Right lobe of liver (tissue), 6 donors: Measurements from ENCODE around the gene GLIS2. TPM values are rescaled to one million over a fixed set of nuclear protein-coding genes. Genes with fewer than 3 reads are reported as not detected.

ENCODE experiments used
- ATAC-seq, 4 donors: fragments of 200-7000 bp; cut with Tn5 transposase; one replicate each; pipeline ENCODE4 v1.9.1; 2020; ENCODE audit warnings: mild to moderate bottlenecking in 4 of 4, moderate library complexity in 4 of 4
- DNase-seq, 3 donors: peaks; one replicate each; pipeline ENCODE4 v3.0.0-alpha.2; 2020
- H3K27ac ChIP-seq, 3 donors: fragments of 200-600 bp; one replicate each; pipeline ENCODE4 v1.8.0; 2022
- H3K27me3 ChIP-seq, 2 donors: fragments of 200-600 bp; one replicate each; pipeline ENCODE4 v1.8.0; 2022
- H3K36me3 ChIP-seq, 4 donors: fragments of 200-600 bp; sonication (generic) in 1 of 4; one replicate each; pipeline versions ENCODE4 v1.5.1 to v1.8.0; 2017 to 2022; ENCODE audit warnings: control low read depth in 1 of 4
- H3K4me1 ChIP-seq, 4 donors: fragments of 200-600 bp; sonication (generic) in 1 of 4; one replicate each; pipeline versions ENCODE4 v1.5.1 to v1.8.0; 2017 to 2022; ENCODE audit warnings: control low read depth in 1 of 4
- H3K4me3 ChIP-seq, 3 donors: fragments of 200-600 bp; one replicate each; pipeline ENCODE4 v1.8.0; 2022
- H3K9me3 ChIP-seq, 4 donors: fragments of 200-600 bp; sonication (generic) in 1 of 4; one replicate each; pipeline versions ENCODE4 v1.5.1 to v1.8.0; 2017 to 2022; ENCODE audit warnings: control low read depth in 1 of 4
- POLR2A ChIP-seq: fragments of 450-650 bp; IDR thresholded peaks from one replicate; pipeline ENCODE4 v1.6.1; 2017; ENCODE audit warnings: antibody characterized with exemption, mild to moderate bottlenecking
- WGBS: methylation state at CpG from one replicate; pipeline ENCODE4 v1.1.6; 2018; ENCODE audit warnings: low coverage, low lambda C conversion rate; ENCODE audit not compliant: insufficient coverage; ENCODE audit errors: missing lambda C conversion rate; 5-methylcytosine and 5-hydroxymethylcytosine counted together
- intact Hi-C, 2 donors: fragments of 100-400 bp; cut with DNase I; formaldehyde crosslinking; loops; one replicate each; pipeline versions ENCODE4 v1.11.2 to v1.14.1; 2022
- total RNA-seq, 6 experiments: library from RNA; depleted of rRNA in 2 of 6; stranded (reverse); fragments of >200 nt in 2 of 6; fragmentation: NEBNext Ultra II Directional in 3 of 6; extraction: Animal tissue kit (Norgen Biotek cat#: 25700) in 3 of 6; gene quantifications; one replicate each; pipeline versions ENCODE4 v1.1.0 to v1.2.4, GENCODE V29; 2016 to 2023
- TF ChIP-seq, protein P1 (sequence below), 4 donors: fragments of 200-600 bp in 3 of 4; fragments of 450-650 bp in 1 of 4; IDR thresholded peaks; one replicate each; pipeline versions ENCODE4 v1.5.1 to v1.8.0; 2016 to 2022; ENCODE audit warnings: antibody characterized with exemption in 4 of 4, mild to moderate bottlenecking in 2 of 4
- donor health status: DM: no; HTN: yes; CAD: no.
- donor health status: DM: no; HTN: no; CAD: no.
- donor health status: DM: no; HTN: no; CAD: no.
- donor health status: DM: no; HTN: yes; CAD: no.
- donor health status: DM: no; HTN: yes; CAD: no.

The GLIS2 gene
- total RNA-seq, 6 experiments from 2014 or later: 0.79 to 2.6 (median 1.4) TPM

DNA sequence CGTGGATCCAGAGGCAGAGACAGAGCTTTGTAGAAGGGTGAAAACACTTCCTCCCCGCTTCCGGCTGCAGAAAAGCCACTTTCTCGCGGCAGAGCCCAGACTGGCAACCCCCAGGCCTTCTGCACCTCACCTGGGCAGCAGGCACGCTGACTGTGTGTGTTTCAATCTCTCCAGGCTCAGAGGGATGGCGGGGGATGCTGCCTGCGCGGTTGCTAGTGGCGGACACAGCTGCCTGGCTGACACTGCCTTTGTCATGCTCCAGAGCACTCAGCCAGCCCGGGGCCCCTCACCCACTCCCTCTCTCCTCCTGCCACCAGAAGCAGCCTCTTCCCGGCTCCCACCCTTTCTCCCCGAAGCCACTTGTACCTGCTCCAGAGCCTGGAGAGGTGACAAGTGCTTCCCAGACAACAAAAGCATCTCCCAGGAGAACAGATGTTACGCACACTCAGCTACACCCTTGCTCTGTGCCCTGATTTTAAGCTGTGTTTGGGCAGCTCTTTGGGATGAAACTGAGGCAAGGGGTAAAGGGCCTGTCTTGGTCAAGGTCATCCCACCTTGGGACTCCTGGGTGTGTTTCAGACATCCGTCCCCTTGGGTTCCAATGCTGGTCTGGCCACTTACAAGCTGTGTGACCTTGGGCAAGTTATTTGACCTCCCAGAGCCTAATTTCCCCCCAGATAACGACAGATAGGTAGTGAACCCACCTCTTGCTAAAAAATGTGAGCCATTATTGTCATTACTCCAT is 9.2 kb upstream of the GLIS2 start:
- DNase-seq: no peak
- 70% methylated on average over 5 of the region's 16 CpGs for WGBS
- ATAC-seq: no peak

GRCh38 chr16:4307215-4308037 is 8.4 kb upstream of the GLIS2 start:
- intact Hi-C loops: no loop called here

More for the DNA sequence above, 9.2 kb upstream of the GLIS2 start:
- H3K36me3 ChIP-seq: no peaks in the 10 kb centered on the region
- peaks cover 0 to 7% (median 0%) of the 10 kb centered on the region in 4 donors for H3K4me1 ChIP-seq
- peak overlapping the region; percentile 48 to 66 (median 55) for H3K4me3 ChIP-seq
- peak overlapping the region in 1 of 3 donors; percentile 17 for H3K27ac ChIP-seq
- no peaks in the 10 kb centered on the region for H3K27me3 ChIP-seq
- TF ChIP-seq, protein P1, sequence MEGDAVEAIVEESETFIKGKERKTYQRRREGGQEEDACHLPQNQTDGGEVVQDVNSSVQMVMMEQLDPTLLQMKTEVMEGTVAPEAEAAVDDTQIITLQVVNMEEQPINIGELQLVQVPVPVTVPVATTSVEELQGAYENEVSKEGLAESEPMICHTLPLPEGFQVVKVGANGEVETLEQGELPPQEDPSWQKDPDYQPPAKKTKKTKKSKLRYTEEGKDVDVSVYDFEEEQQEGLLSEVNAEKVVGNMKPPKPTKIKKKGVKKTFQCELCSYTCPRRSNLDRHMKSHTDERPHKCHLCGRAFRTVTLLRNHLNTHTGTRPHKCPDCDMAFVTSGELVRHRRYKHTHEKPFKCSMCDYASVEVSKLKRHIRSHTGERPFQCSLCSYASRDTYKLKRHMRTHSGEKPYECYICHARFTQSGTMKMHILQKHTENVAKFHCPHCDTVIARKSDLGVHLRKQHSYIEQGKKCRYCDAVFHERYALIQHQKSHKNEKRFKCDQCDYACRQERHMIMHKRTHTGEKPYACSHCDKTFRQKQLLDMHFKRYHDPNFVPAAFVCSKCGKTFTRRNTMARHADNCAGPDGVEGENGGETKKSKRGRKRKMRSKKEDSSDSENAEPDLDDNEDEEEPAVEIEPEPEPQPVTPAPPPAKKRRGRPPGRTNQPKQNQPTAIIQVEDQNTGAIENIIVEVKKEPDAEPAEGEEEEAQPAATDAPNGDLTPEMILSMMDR (IDR thresholded peaks at IDR 0.05): no peak
- no peak for TF ChIP-seq POLR2A
- intact Hi-C loops: no loop called here
- H3K9me3 ChIP-seq: no peaks in the 10 kb centered on the region

GRCh38 chr16:4309102-4309832 is 6.6 kb upstream of the GLIS2 start:
- intact Hi-C loops: no loop called here
- no peak overlapping the region for H3K4me3 ChIP-seq
- no peak overlapping the region for H3K27ac ChIP-seq
- no peak for DNase-seq
- H3K27me3 ChIP-seq: no peaks in the 10 kb centered on the region
- no peaks in the 10 kb centered on the region for H3K36me3 ChIP-seq
- TF ChIP-seq, protein P1 (IDR thresholded peaks at IDR 0.05): no peak
- TF ChIP-seq POLR2A: no peak
- no peak for ATAC-seq
- WGBS: 89% methylated on average over 8 of the region's 14 CpGs
- H3K4me1 ChIP-seq: peaks cover 0 to 16% (median 2%) of the 10 kb centered on the region in 4 donors
- no peaks in the 10 kb centered on the region for H3K9me3 ChIP-seq

More at GRCh38 chr16:4307215-4308037, 8.4 kb upstream of the GLIS2 start:
- Histone ChIP-seq H3K9me3 (no peaks in the 10 kb centered on the region), H3K27me3 (no peaks in the 10 kb centered on the region), H3K4me1 (peaks cover 0 to 7% (median 0%) of the 10 kb centered on the region in 4 donors), H3K36me3 (no peaks in the 10 kb centered on the region), H3K4me3 (peak overlapping the region; percentile 48 to 66 (median 55)), H3K27ac (peak overlapping the region in 2 of 3 donors; percentile 17 to 52)
- TF ChIP-seq, protein P1 (IDR thresholded peaks at IDR 0.05): peak in 2 of 4 donors; percentile 16 to 34
- peak; percentile 78 for TF ChIP-seq POLR2A
- peak; percentile 95 to 97 (median 97) for DNase-seq
- ATAC-seq: peak; percentile 94 to 98 (median 96)
- 6% methylated on average over 19 of the region's 68 CpGs for WGBS

DNA sequence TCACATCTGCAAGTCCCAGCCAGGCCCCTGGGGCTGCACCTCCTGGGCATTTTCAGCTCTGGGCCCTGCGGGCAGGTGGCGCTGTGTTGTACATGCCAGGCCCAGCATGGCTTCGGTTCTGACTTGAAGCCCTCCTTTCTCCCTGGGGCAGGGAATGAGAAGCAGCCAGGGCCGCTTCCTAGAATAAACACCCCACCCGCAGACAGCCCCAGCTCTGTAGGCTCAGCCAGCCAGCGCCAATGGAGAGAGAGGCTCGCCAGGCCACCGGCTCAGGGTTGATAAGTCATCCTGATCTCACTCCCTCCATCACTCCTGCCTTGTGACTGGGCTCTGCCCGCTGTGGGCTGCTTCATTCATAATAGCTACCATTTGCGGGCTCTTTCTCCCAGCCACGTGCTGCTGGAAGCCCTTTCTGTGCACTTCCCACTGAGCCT is 6.0 kb upstream of the GLIS2 start:
- intact Hi-C loops: no loop called here
- Histone ChIP-seq H3K9me3 (no peaks in the 10 kb centered on the region), H3K36me3 (no peaks in the 10 kb centered on the region), H3K4me1 (peaks cover 0 to 19% (median 5%) of the 10 kb centered on the region in 4 donors), H3K27ac (no peak overlapping the region), H3K4me3 (no peak overlapping the region), H3K27me3 (no peaks in the 10 kb centered on the region)
- ATAC-seq (peak in 1 of 4 donors; percentile 9), DNase-seq (peak in 1 of 3 donors; percentile 61)
- no CpG with 5 or more reads among the region's 11 CpGs for WGBS
- TF ChIP-seq, protein P1 (IDR thresholded peaks at IDR 0.05): peak; percentile 43 to 67 (median 52)
- TF ChIP-seq POLR2A: no peak
